ES-I3 (cell line): ENCODE results near the gene HNF4A.
A peak's percentile ranks its signal among the peaks of the same experiment; 100 is the strongest.

ENCODE experiments used
- H3K36me3 ChIP-seq: 2 replicates; pipeline ENCODE4 v1.6.1; 2013; ENCODE audit warnings: mild to moderate bottlenecking, low read length, control low read depth, moderate library complexity; ENCODE audit not compliant: insufficient read depth
- H3K4me1 ChIP-seq: 2 replicates; pipeline ENCODE4 v1.6.1; 2013; ENCODE audit warnings: mild to moderate bottlenecking, control low read depth, low read length; ENCODE audit not compliant: insufficient read depth
- H3K9ac ChIP-seq: 2 replicates; pipeline ENCODE4 v1.6.1; 2013; ENCODE audit warnings: low read depth, mild to moderate bottlenecking, low read length, moderate library complexity
- H3K9me3 ChIP-seq: 2 replicates; pipeline ENCODE4 v1.6.1; 2013; ENCODE audit warnings: mild to moderate bottlenecking, low read length, moderate library complexity; ENCODE audit not compliant: control insufficient read depth, insufficient read depth

HNF4A gene

DNA sequence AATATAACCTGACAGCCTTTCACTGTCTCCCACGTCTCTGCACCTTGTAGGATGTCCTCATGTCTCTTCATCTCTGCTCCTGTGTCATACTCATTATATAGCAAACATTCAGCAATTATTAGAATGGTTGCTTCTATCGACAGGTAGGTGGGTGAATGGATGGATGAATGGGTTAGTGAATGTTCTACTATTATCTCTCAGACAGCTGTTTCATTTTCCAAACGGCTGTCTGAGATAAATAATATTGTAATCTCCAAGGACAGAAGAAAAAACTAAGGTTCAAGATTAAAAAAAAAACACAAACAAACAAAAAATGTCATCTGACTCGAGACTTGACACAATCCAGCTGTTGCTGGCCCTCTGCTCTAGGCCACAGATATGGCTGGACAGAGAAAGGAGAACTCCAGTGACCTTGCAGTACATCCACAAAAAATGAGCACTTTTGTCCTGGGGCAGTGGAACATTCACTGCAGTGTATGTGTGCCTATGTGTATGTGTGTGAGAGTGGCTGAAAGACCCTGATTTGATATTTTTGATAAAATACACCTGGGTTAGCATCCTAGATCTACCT, 2.1 kb downstream of the HNF4A start:
- Histone ChIP-seq H3K9ac (no peak overlapping the region), H3K36me3 (no peaks in the 10 kb centered on the region), H3K9me3 (no peaks in the 10 kb centered on the region), H3K4me1 (no peaks in the 10 kb centered on the region)

DNA sequence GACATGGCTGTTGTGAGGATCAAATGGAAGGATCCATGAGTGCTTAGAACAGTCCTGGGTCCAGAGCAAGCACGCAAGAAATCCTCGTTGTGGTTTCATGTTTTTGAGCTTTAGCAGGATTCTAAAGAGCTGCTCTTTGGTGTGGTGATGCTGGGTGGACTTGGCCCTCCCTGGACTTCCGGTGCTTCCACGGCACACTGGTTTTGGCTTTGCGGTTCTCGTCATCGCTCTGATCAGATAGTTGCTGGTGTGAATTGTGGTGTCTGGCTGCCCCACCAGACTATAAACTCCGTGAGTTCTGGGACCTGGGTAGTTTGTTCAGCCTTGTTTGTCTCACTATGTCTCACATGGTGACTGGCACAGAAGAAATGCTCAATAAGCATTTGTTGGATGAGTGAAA, 3.3 kb downstream of the HNF4A start:
- Histone ChIP-seq H3K36me3 (no peaks in the 10 kb centered on the region), H3K9ac (no peak overlapping the region), H3K9me3 (no peaks in the 10 kb centered on the region), H3K4me1 (no peaks in the 10 kb centered on the region)

DNA sequence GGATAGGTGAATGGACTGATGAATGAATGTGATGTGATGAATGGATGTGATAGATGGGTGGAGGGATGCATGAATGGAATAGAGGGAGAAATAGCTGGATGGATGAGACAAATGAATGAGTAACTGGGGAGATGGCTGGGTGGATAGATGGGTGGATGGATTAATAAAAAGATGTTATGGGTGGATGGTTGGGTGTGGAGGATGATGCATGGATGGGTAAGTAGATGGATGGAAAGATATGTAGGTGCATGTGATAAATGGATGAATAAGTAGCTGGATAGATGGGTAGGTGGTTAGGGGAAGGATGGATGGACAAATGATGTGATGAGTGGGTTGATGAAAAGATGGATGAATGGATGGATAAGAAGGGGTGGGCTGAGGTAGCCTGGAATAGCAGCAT, 4.7 kb downstream of the HNF4A start:
- no peaks in the 10 kb centered on the region for H3K36me3 ChIP-seq
- no peaks in the 10 kb centered on the region for H3K9me3 ChIP-seq
- no peak overlapping the region for H3K9ac ChIP-seq
- no peaks in the 10 kb centered on the region for H3K4me1 ChIP-seq

DNA sequence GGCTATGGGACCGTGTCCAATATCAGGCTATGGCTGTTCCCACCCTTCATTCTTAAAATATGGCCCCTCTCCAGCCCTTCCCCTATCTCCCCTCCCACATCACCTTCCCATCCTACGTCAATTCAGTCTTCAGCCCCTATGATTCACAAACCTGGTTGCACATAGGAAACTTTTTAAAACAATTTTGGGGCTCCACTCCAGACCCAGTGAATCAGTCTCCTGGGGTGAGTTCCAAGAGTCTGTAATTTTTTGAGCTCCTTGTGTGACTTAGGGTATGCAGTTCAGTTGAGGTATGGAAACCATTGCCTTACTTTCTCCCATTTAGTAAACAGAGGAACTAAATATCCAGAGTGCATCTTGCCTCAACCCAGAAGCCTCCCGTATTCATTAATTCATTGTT, 5.5 kb downstream of the HNF4A start:
- no peaks in the 10 kb centered on the region for H3K4me1 ChIP-seq

DNA sequence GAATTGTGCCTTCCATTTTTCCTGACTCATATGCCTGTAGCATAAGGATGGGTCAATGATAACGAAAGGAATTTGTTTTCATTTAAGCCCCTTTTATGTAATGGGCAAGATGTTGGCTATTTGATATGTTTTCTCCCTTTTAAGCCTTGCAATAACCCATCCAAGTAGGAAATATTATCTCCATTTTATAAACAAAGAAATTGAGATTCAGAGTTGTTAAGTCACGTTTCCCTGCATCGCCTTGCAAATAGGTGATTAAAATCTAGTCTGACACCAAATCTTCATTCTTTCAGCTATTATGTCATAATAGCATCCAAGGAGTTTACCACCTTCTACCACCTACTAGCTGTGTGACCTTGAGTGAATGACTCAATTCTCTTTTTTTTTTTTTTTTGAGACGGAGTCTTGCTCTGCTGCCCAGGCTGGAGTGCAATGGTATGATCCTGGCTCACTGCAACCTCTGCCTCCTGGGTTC, 7.0 kb downstream of the HNF4A start:
- Histone ChIP-seq H3K9ac (no peak overlapping the region), H3K9me3 (no peaks in the 10 kb centered on the region), H3K4me1 (no peaks in the 10 kb centered on the region), H3K36me3 (no peaks in the 10 kb centered on the region)

More for the DNA sequence above, 5.5 kb downstream of the HNF4A start:
- no peak overlapping the region for H3K9ac ChIP-seq
- H3K9me3 ChIP-seq, result no peaks in the 10 kb centered on the region
- H3K36me3 ChIP-seq, result no peaks in the 10 kb centered on the region

DNA sequence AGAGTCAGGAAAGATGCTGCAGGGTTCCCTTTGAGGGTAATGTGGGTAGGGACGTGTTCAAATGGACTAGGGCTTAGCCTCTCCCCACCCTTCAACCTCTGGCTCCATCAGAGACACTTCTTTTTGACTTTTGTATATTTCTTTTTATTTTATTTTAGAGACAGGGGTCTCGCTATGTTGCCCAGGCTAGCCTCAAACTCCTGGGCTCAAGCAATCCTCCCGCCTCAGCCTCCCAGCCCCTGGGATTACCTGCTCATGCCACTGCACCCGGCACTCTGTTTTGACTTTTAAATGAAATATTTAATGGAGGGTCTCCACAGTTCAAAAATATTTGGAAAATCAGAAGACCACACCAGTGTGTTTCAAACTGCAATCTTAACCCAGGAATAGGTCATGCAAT, 8.6 kb downstream of the HNF4A start:
- Histone ChIP-seq H3K9me3 (no peaks in the 10 kb centered on the region), H3K36me3 (no peaks in the 10 kb centered on the region)

DNA sequence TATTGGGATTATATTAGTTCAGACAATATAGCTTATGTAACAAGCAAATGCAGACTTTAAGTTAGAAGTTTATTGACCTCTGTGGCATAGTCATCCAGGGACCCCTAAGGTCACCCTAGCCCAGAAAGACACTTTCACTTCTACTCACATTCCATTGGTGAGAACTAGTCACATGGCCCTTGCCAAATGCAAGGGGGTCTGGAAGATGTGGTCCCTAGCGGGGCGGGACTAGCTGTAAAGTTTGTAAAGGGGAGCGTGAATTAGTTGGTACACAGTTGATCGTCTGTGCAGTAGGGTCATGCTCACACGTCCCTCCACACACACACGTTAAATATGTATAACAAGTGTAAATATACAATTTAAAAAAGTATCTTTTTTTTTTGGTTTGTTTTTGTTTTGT, 9.3 kb downstream of the HNF4A start:
- Histone ChIP-seq H3K4me1 (no peaks in the 10 kb centered on the region), H3K9me3 (no peaks in the 10 kb centered on the region), H3K9ac (no peak overlapping the region), H3K36me3 (no peaks in the 10 kb centered on the region)

More for the DNA sequence above, 8.6 kb downstream of the HNF4A start:
- Histone ChIP-seq H3K4me1 (no peaks in the 10 kb centered on the region), H3K9ac (no peak overlapping the region)

DNA sequence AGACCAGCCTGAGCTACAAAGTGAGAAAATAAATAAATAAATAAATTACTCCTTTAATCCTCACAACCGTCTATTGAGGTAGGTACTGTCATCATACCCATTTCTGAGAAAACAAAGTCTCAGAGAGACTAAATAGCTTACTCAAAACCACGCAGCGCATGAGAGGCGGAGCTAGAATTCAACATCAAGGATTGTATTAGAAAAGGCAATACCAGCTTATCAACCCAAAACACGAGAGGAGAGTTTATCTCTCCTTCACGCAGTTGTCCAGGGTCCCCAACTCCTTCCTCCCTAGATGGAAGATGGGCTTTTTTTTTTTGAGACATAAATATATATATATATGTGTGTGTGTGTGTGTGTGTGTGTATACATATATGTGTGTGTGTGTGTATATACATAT, 12.2 kb downstream of the HNF4A start:
- H3K4me1 ChIP-seq, result peaks cover 7% of the 10 kb centered on the region; the same call in 1 of the 2 replicates
- no peaks in the 10 kb centered on the region for H3K36me3 ChIP-seq
- H3K9ac ChIP-seq, result no peak overlapping the region
- H3K9me3 ChIP-seq, result no peaks in the 10 kb centered on the region

DNA sequence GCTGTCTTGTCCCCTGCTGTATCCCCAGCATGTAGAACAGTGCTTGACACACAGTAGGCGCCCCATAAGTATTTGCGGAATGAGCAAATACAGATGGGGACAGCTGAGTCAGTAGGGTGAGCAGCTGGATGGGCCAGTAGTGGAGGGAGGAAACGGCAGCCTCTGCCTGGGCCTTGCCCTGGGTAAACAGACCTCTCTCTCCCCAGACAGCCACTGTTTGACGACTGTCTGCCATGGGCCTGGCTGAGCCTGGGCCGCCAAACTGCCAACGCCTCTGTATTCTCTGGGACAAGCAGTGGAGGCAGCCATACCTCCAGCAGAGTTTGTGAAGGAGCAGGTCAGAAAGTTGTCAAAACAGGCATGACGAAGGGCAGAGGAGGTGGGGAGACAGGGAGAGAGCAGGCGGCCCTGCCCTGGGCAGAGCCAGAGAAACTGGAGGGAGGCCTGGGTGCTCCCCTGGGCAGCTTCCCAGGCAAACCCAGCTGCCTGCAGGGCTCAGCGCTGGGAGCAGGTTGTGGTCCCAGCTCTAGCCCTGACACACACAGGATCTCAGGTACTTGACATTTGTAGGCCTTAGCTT, 15.2 kb downstream of the HNF4A start:
- H3K36me3 ChIP-seq, result no peaks in the 10 kb centered on the region
- H3K4me1 ChIP-seq, result peaks cover 7% of the 10 kb centered on the region; the same call in 1 of the 2 replicates
- no peaks in the 10 kb centered on the region for H3K9me3 ChIP-seq
- H3K9ac ChIP-seq, result no peak overlapping the region

DNA sequence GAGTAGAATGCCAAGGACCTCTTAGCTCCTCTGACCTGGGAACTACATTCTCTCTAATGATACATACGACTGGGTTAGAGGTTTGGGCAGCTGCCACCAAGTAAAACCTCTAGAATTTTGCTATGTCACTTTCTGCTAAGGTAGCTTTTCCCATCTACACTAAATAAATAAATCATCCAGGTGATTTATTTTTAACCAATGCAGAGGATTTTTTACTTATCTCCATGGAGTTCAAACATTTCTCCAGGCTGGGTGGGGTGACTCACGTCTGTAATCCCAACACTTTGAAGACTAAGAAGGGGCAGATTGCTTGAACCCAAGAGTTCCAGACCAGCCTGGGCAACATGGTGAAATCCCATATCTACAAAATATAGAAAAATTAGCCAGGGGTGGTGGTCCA, 27.1 kb downstream of the HNF4A start:
- Histone ChIP-seq H3K9me3 (no peaks in the 10 kb centered on the region), H3K9ac (no peak overlapping the region), H3K36me3 (no peaks in the 10 kb centered on the region), H3K4me1 (peaks cover 4% of the 10 kb centered on the region)

DNA sequence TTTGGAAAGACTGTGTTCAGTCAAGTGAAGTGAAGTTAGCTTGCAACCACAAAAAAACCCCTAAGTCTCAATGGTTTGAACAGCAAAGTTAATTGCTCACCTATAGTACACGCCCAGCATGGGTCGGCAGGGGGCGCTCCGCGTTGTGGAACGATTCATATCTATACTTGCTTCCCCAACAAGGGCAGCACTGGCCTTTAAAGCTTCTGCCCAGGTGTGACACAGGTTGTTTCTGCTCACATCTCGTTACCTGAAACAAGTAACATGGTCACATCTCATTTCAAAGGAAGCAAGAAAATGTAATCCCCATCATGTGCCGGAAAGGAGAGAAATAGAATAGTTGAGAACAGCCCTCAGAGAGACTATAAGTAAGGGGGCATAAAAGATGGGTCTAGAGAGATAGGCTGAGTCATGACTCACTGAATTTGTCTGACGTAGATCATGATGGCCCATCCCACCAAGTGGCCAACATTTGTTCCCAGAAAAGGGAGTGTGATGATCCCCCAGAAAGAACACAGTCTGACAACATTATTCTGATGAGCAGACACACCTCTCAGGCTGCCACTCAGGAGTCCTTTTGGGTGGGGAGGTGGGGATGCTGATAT, 29.0 kb downstream of the HNF4A start:
- H3K36me3 ChIP-seq, result no peaks in the 10 kb centered on the region
- no peak overlapping the region for H3K9ac ChIP-seq
- peaks cover 4% of the 10 kb centered on the region for H3K4me1 ChIP-seq
- H3K9me3 ChIP-seq, result no peaks in the 10 kb centered on the region

DNA sequence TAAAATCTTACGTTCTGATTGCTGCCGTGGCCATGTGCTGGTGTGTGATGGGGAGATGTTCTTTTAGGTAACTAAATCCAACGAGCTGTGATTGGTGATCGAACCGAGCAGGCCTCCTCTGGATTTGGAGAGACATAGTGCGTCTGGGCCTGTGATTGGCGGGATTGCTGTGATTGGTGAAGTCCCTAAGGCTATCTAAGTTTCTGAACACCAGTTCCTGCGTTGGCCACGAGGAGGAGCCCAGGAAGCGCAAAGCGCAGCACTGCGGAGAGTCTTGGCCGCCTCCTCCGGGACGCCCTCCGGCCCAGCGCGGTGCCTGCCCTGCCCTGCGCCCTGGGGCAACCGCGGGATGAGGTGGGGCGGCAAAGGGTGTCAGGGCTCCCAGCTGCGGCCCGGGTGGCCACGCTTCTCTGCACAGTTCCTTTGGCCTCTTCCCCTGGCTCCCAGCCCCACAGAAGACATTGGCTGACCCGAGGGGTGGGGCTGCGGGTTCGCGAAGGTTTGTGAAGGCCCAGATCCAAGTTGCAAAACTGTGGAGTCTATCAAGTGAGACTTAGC, 33.0 kb downstream of the HNF4A start:
- peak overlapping the region; percentile 32; the same call in 1 of the 2 replicates for H3K9ac ChIP-seq
- no peaks in the 10 kb centered on the region for H3K9me3 ChIP-seq
- H3K4me1 ChIP-seq, result peaks cover 4% of the 10 kb centered on the region
- no peaks in the 10 kb centered on the region for H3K36me3 ChIP-seq

DNA sequence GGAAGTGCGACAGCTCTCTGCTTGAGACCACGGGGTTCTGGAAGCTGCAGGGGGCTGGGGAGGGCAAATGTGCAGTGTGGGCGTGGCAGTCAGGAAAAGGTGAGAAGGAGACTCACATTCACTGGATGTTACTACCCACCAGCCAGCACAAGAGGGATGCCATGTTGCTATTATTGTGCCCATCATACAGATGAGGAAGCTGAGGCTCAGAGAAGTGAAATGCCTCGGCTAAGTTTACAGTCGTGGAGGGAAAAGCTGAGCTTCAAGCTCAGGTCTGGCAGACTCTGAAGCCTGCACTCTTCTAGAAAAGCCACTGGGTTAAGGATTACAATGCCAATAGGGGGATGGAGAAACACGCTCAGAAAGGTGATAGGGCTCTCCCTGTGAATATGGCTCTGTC, 34.4 kb downstream of the HNF4A start:
- Histone ChIP-seq H3K36me3 (no peaks in the 10 kb centered on the region), H3K4me1 (no peaks in the 10 kb centered on the region), H3K9ac (no peak overlapping the region), H3K9me3 (no peaks in the 10 kb centered on the region)

DNA sequence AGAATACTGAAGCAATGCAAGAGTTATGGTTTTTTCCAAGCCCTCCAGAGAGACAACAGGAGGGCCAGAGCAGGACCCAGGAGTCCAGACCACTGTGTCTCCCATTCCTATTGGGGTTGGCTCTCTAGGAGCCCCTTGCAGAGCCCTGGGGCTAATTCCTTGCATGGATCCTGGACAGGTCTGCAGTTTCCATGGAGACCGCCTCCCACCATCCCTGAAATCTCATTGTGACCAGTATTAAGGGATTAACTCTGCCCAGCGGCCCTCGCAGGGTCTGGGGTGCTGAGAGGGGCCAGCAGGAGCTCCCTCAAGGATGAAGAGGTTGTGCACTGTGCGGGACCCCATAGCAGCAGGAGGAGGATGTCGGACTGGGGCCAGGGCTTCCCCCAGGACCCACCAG, 34.8 kb downstream of the HNF4A start:
- Histone ChIP-seq H3K9me3 (no peaks in the 10 kb centered on the region), H3K4me1 (no peaks in the 10 kb centered on the region), H3K36me3 (no peaks in the 10 kb centered on the region), H3K9ac (no peak overlapping the region)
